ENCODE data around the gene NTF4.
"Not testable (repeated sequence)": the region's sequence is repeated elsewhere in the genome, so short reads cannot be mapped to it uniquely, and the experiment has no call there.

NTF4 gene

DNA sequence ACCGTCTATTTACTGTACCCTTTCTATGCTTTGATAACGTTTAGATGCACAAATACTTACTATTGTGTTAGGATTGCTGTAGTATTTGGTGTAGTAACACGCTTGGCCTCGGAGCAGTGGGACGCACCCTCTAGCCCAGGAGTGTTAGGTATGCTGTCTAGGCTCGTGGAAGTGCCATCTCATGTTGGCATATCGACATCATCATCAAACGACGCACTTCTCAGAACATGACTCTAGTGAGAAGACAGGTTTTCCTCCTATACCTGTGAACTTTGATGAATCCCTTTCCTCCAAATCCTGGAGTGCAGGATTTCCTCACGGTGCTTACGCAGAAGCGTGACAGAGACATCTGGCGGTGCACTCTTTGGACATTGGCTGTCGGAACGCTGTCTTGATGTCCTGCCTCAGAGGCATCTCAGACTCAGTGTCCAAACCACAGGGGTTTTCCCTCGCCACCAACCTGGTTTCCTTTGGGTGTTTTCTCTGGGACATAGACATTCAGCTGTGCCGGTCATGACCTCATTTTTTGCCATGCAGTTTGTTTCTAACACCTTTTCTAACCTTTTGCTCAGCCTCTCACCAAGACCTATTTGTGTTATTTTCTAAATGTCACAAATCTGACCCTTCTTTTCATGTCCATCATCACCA, 26.9 kb upstream of the NTF4 start:
- DNase-seq (ENCODE audit: low read depth) = no peak

DNA sequence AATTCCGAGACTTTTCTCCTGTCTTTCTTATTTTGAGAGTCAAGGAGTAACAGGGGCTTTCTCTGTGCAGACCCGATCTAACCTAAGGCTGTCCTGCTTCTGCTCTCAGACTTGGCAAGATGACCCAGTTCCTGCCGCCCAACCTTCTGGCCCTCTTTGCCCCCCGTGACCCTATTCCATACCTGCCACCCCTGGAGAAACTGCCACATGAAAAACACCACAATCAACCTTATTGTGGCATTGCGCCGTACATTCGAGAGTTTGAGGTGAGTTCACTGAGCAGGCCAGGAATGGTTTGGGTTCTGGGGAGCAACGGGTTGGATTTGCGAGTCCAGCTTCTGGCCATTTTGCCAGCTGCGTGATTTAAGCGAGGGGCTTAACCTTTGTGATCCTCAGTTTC, 21.7 kb upstream of the NTF4 start:
- DNase-seq (ENCODE audit: low read depth) = no peak

DNA sequence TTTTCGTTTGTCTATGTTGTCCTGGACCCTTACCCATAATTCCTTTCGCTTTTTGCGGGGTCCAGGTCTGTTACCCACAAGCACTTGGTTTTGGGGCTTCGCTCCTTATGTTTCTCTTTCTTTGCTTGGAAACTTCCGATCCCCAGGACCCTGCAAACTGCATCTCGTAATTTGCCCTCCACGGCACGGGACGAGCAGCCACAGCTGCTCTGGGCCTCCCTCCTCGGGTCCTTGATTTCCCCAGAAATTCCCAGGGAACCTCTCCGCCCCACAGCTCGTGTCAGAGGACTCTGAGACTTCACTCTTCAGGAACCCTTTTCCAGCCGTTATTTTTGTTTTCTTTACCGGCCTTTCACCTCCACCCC, 21.2 kb upstream of the NTF4 start:
- DNase-seq (ENCODE audit: low read depth) = no peak

DNA sequence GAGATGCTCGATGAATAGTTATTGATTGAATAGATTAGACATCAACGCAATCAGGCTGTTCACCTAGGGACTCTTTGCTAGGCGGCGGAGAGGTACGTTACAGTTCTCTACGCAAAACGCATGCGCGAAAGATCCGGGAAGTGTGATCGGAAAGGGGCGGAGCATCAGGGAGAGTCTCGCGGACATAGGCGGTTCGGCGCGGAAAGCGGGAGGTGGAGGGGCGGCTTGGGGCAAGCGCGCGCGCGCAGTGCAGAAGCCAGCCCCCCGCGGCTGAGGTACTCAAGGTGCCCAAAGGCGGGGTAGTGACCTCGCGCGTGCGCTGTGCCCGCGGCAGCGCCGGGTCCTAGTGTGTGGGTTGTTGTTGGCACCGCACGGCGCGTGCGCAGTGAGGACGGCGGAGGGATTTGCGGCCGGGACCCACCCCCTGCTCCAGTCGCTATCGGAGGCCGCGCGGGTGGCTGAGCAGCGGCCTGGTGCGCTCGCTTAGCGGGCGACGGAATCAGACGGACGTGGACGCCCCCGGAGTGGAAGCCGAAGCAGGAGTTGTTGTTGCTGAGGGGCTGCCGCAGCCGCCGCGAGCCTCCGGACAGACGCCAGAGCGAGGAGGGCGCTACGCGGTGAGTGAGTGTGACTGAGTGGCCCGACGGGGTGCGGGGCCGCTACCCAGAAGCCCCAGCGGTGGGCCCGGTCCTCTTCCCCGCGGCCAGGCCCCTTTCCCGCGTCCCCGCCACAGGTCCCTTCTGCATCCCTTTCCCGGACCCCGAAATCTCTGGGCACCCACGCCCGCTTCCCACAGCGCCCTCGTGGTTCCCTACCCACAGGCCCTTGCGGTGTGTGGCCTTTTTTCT, 20.6 kb upstream of the NTF4 start, which contains the start of gene SNRNP70:
Gene SNRNP70, plus strand, starts transcription at position 432 of the 848 bp plus-strand sequence. CDS start 964 bp downstream, outside the sequence.
- DNase-seq (ENCODE audit: low read depth) = peak; percentile 98

DNA sequence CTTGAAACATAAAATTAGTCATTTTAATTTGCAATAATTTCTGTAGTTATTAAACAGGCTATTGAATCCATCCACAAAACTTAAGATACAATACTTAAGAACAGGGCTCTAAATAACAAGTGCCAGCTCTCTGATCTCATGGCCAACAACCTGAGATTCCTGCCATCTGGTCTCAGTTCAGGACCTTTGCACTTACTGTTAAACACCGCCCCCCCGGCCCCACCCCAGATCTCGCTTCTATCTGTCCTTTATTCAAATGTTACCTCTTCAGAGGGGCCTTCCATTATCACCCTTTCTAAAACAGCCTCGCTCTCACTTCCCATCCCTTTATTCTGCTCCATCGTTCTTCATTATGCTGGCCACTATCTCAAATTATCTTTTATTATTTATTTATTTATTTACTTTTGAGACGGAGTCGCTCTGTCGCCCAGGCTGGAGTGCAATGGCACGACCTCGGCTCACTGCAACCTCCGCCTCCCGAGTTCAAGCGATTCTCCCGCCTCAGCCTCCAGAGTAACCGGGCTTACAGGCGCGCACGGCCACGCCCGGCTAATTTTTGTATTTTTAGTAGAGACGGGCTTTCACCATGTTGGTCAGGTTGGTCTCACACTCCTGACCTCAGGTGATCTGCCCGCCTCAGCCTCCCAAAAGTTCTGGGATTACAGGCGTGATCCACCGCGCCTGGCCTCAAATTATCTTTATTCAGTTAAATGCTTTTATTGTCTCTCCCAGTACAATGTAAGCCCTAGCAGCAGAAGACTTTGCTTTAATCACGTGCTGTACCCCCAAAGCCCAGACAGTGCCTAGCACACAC, 19.8 kb upstream of the NTF4 start:
- no peak for DNase-seq (ENCODE audit: low read depth)

DNA sequence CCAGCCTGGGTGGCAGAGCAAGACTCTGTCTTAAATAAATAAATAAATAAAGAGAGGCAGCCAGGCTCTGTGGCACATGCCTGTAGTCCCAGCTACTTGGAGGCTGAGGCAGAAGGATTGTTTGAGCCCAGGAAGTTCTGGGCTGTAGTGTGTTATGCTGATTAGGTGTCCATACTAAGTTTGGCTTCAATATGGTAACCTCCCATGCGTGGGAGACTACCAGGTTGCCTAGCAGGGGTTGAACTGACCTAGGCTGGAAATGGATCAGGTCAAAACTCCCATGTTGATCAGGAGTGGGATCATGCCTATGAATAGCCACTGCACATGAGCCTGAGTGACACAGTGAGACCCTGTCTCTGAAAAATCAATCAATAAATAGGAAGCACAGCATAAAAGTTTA, 16.7 kb upstream of the NTF4 start:
- DNase-seq (ENCODE audit: low read depth) = no peak

DNA sequence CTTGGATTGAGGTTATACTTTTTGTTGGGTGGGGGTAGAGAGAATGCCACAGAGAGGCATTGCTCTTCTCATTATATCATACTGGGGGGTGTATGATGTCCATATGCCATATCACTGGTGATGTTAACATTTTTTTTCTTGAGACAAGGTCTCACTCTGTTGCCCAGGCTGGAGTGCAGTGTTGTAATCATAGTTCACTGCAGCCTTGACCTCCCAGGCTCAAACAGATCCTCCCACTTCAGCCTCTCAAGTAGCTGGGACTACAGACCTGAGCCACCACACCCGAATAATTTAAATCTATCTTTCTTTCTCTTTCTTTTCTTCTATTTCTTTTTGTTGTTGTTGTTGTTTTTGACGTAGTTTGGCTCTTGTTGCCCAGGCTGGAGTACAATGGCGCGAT, 15.8 kb upstream of the NTF4 start:
- no peak for DNase-seq (ENCODE audit: low read depth)

DNA sequence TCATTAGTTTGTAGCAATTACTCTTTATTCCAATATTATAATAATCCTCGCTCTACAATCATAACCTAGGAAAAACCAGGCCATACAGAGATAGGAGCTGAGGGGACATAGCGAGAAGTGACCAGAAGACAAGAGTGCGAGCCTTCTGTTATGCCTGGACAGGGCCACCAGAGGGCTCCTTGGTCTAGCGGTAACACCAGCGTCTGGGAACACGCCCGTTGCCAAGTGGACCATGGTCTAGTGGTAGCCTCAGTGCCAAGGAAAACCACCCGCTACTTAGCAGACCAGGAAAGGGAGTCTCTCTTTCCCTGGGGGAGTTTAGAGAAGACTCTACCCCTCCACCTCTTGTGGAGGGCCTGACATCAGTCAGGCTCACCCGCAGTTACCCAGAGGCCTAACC, 10.3 kb upstream of the NTF4 start:
- not testable (repeated sequence) for DNase-seq (ENCODE audit: low read depth)

DNA sequence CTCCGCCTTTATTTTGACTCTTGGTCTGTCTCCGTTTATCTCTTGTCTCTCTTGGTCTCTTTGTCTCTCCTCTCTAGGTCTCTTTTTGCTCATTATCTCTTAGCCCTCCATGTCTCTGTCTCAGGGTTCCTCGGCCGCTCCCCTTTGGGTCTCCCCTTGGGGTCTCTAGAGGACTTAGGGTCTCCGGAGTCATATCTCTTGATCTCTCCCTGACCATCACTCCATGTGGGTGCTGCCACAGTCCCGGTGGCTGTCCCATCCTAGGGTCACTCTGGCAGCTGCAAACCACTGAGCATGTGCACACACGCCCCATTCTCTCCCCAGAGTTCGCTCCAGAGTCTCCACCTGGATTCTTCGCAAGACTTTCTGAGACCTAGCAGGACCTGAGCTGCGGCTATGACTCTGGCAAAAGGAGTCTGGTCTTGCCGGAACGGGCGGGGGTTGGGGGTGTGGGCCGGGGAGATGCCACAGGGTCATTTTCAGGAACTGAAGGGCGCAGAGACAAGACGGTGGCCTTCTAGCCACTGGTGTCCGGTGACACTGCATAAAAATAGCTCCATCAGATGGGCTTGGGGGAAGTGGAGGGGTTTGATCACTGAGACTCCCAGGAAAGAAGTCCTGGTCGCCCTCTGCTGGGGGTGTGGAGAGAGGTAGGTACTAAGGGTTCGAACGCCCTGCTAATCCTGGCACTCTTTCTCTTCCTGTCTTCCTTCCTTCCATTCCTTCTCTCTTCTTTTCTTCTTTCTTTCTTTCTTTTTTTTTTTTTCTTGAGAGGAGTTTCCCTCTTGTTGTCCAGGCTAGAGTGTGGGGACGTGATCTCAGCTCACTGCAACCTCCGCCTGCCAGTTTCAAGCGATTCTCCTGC, 9.1 kb upstream of the NTF4 start:
- no peak for DNase-seq (ENCODE audit: low read depth)

DNA sequence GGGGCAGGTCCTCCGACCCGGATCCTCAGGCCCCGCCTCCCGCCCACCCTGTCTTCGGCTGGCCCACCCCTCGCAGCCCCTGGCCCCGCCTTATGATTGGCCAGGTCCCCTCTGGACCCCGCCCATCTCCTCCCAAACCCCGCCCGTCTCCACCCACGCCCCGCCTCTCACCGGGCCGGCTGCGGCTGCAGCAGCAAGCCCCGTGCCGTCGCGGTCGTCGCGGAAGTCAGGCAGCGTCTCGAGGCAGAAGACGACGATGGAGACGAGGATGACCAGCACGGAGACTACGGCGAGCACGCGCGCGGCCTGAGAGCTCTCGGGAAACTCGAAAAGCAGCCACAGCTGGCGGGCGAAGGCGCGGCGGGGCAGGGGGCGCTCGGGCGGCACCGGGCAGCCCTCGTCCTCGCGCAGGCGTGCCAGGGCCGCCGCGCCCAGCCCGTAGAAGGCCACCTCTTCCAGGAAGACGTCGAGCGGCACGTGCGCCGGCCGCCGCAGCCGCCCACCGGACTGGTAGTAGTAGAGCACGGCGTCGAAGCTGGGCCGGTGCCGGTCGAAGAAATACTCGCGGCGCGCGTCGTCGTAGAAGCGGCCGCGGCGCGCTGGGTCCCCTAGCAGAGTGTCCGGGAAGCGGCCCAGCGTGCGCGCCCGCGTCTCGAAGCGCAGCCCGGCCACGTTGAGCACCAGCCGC, 7.4 kb upstream of the NTF4 start:
- DNase-seq (ENCODE audit: low read depth) = no peak

DNA sequence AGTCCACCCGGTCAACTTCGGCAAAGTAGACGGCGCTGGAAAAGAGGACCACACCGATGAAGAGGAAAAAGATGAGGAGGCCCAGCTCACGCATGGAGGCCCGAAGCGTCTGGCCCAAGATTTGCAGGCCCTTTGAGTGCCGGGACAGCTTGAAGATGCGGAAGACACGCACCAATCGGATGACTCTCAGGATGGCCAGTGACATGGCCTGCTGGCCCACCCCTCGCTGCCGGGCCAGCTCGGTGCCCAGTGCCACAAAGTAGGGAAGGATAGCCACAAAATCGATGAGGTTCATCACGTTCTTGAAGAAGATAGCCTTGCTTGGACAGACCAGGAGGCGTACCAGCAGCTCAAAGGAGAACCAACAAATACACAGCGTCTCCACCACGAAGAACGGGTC, 5.8 kb upstream of the NTF4 start:
- DNase-seq (ENCODE audit: low read depth) = no peak

DNA sequence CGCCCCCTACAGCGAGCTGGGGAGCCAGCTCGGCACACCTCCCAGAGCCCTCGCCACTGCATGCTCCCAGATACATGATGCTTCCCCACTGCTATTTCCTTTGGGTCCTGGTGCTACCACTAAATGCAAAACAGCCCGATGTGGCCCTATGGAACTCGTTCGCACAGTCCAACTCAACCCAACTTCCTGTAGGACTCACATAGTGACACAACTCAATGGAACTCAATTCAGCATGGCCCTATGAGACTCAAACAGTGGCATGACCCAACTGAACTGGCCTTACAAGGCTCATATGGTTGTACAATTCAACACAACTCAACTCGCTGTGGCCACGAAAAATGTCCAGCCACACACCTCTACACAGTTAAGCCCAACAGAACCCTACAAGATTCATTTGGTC, 4.4 kb upstream of the NTF4 start:
- no peak for DNase-seq (ENCODE audit: low read depth)

DNA sequence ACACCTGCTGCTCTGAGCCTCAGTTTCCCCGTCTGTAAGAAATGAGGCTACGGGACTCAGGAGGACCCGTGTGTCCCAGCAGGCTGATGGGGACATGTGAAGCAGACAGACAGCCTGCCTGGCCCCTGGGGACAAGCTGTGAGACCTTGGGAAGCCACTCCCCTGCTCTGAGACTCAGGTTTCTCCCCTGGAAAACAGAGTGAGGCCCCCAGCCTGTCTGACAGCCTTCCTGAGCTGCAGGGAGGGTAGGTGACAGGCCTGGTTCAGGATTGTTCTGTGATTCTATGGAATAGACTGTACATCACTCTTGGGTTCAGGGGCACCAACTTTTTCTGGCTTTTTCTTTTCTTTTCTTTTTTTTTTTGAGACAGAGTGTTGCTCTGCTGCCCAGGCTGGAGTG, 2.9 kb upstream of the NTF4 start:
- DNase-seq (ENCODE audit: low read depth) = no peak

DNA sequence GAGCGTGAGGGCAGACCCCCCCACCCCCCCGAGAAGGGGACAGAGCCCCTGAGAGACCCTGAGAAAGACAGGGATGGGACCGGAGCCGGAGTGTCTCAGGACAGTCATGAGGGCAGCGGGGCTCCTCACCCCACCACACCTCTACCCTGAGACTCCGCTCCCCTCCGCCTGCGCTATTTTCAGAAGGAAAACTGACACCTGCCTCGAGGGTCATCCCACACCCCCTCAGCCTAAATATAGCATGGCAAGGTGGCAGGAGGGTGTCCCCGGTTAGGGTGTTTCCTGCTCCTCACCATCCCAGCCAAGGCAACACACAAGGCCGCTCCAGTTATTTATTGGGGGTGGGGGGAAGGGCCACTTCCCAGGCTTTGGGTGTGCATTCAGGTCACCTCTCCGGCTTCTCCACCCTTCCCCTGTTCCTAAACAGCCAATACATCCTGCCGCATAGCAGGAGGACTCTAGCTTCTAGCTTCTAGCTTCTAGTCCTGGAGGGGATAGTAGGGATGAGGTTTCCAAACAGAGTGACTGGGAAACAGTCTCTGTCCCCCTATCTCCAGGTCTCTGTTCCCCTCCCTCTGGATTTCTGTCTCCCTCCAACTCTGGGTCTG, 1.4 kb upstream of the NTF4 start:
- DNase-seq (ENCODE audit: low read depth) = no peak

DNA sequence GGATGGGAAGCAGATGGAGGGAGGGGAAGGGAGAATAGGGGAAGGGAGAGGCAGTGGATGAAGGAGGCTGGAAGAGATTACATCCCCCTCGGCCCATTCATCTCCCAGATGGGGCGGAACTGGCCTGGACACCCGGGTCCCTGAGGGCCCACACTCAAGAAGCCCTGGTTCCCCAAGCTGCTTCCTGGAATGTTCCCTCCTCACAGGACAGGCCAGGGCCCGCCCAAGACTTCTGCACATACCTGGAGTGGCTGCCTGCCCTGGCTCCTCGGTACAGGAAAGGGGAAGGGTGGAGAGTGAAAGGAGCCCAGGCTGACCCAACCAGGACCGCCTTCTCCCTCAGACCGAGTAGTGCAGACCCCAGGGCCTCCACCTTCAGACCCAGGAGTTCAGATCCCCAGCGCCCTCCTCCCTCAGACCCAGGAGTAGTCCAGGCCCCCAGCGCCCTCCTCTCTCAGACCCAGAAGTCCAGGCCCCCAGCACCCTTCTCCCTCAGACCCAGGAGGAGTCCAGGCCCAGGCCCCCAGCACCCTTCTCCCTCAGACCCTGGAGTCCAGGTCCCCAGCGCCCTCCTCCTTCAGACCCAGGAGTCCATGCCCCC, 489 bp downstream of the NTF4 start:
- no peak for DNase-seq (ENCODE audit: low read depth)

DNA sequence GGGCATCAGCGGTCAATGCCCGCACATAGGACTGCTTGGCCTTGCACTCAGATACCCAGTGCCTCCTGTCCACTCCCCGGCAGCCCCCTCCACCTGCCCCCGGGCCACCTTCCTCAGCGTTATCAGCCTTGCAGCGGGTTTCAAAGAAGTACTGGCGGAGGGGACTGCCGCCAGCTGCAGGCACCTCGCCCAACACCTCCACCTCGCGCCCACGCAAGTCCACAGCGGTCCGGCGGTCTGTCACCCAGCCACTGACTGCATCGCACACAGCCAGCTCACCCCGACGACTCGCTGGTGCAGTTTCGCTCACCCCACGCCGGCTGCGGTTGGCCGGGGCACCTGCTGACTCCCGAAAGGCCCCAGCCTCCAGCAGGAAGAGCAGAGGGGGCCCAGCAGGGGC, 3.2 kb downstream of the NTF4 start:
- DNase-seq (ENCODE audit: low read depth) = no peak

DNA sequence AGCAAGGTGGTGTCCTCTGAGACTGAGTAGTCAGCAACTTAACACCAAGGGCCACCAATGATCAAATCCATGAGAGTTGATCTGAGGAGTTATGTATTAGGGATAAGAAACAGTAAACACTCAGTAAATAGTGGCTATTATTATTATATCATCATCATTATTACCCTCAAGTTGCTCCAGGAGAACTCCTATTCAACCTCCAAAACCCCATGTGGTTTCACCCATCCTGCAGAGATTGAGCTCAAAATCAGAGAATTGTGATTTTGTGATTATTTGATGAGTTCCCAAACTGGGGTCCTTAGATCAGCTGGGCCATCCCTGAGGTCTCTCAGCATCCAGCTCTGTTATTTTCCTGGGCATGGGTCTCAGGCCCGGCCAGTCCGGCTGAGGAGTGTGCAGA, 3.6 kb downstream of the NTF4 start:
- no peak for DNase-seq (ENCODE audit: low read depth)

DNA sequence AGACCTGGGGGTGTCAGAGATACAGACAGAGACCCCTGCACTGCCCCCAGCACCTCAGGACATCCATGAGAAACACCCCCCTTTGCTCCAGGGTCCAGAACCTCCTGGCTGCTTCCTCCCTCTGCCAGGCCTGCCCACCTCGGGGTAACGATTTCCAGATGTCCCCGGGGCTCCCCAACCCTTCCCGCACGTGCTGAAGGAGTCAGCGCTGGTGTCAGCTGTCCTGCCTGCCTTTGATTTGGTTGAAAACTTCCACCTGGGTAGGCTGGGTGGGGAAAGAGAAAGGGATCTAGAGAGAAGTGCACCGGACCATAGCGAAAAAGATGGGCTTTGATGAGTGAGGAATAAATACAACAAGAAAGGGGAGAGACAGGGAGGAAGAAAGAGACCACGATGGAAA, 5.6 kb downstream of the NTF4 start:
- no peak for DNase-seq (ENCODE audit: low read depth)

DNA sequence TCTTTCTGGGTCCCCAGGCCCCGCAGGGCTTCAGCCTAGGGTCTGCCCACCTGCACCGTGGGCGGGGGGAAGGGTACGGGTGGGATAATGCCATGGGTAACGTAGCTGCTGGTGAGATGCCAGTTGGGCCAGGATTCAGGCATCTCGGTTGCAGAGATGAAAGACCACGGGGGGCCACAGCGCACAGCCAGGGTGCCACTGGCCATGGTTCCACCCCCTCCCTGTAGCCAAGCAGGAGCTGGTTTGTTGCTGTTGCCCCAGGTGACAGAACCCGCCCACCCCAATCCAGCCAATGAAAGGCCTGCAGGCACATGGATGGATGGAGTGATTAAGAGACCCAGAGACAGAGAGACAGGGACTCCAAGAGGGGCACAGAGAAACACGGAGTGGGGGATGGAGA, 6.1 kb downstream of the NTF4 start:
- DNase-seq (ENCODE audit: low read depth) = no peak

DNA sequence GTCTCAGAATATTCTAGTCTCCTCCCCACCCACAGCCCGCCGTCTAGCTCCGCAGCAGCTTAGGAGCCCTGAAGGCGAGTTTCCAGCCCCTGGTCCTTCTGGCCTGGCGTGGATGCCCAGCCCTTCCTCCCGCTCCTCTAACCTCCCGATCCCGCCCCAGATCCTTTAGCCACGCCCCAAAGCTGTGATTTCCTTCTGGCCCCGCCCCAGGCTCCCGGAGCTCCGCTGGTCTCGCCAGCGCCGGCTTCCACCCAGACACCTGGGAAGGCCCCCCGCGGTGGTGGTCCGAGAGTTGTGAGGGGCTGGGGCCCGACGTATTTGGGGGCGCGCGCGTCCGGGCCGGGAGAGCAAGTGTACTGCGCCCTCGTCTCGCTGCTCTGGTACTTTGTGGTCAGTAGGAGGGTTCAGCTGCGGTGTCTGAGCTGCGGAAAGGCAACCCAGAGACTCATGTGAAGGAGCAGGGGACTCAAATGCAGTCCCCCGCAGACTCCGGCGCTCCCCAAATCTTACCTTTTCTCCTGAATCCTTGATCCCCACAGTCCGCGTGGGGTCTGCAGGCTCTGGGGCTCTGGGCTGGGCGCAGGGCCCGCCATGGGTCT, 6.9 kb downstream of the NTF4 start, which contains the start of gene CGB7:
Gene CGB7, minus strand, starts transcription at position 114 of the 599 bp plus-strand sequence. CDS start 2,374 bp downstream, outside the sequence.
- no peak for DNase-seq (ENCODE audit: low read depth)

All from activated gamma-delta T cell treated with anti-CD3 and anti-CD28 coated beads, Interleukin-2, amount 50 U/mL, for 16 hours (primary cell).